Stimulated activated naive CD8-positive, alpha-beta T cell treated with anti-CD3 and anti-CD28 coated beads, Interleukin-15, Interleukin-2, amounts not matched to agents 100 U/mL and 50 U/mL, for 24 hours (primary cell): ENCODE results near the gene RSPO3.
"Not testable (repeated sequence)": the region's sequence is repeated elsewhere in the genome, so short reads cannot be mapped to it uniquely, and the experiment has no call there.

ENCODE experiments used
- ATAC-seq: fragments of 150-1000 bp; cut with Tn5 transposase; one replicate; pipeline ENCODE4 v1.10.0; 2021
- DNase-seq: peaks from one replicate; pipeline ENCODE4 v3.0.0; 2021

The RSPO3 gene

DNA sequence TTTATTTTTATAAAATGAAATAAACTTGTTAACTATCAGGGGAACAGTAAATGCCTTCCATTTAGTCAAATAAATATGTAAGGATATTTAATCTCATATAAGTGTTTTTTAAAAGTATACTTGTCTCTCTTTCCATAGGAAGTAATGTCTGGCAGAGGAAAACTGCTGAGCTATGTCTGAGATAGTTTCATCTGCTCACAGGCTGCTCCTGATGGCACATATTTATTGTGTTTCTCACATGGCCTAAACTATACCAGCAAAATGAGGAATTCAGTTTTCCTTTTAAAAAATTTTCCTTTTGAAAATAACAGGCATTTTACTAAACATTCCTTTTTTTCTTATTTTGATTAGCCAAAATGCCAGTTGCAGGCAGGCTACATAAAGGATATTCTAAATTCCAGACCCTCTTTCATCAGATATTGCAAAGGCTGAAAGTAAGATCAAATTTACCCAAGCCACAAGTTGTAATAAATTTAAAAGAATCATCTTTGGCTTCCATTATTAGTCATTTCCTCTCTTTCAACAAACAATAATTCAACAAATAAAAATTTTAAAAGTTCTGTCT lies 88.1 kb downstream of the RSPO3 start:
- no peak for DNase-seq
- no peak for ATAC-seq

DNA sequence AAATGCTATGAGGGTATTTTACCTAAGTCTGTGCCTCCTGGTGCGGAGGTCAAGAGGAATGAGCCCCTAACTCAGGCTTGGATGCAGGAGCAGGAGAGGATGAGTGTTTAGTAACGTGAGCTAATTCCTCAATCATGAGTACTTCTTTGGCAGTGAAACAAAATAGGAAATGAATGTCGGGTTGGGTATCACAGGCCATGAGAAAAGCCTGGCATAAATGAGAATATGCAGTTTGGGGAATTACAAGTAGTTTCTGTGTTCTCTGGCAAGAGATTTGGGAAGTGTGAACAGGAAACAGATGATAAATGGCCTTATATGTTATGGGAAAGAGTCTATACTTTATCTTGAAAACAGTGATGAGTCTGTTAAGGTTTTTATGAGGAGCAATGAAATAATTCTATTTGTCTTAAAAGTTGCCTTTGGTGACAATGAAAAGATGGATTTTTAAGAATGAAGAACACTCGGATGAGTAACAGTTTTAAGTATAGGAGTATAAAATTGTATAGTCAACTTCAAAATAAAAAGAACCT lies 89.2 kb downstream of the RSPO3 start:
- DNase-seq (no peak), ATAC-seq (no peak)

DNA sequence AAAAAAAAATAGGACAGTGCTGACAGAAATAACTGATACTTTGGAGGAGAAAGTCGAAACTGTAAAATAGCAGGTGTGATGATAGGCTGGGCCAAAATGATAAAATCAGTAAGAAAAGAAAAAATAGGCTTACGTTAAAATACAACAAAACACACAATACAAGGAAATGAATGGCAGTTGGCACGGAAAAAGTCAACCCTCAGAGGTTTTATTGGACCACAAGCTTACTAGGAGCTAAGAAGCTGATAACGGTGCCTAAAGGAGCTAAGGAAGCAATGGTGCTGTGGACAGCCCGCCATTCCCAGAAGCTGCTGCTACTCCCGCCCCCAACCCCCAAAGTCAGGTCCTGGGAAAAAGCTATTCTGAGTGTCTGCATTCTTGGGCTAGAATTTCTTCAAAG lies 92.3 kb downstream of the RSPO3 start:
- ATAC-seq = no peak
- DNase-seq = no peak

DNA sequence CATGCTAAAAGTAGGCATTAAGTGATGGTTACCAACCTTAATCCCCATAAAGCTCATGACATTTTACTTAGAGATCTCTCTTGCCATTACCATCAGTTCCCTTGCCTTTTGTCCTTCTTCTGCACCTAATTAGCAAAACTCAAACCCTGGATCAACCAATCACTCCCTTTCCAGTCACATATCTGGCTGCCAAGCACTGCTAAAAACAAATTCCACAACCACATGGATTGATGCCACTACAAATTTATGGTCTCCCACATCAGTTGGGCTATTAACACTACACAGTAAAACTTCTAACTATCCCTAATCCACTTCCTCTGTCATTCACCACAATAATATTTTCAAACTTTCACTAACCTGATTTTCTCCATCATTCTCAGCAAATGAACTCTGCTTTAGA lies 93.9 kb downstream of the RSPO3 start:
- DNase-seq (no peak), ATAC-seq (no peak)

DNA sequence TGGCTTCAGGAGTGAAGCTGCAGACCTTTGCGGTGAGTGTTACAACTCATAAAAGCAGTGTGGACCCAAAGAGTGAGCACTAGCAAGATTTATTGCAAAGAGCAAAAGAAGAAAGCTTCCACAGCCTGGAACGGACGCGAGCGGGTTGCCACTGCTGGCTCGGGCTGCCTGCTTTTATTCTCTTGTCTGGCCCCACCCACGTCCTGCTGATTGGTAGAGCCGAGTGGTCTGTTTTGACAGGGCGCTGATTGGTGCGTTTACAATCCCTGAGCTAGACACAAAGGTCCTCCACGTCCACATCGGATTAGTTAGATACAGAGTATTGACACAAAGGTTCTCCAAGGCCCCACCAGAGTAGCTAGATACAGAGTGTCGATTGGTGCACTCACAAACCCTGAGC lies 95.6 kb downstream of the RSPO3 start:
- DNase-seq, ATAC-seq: not testable (repeated sequence)

DNA sequence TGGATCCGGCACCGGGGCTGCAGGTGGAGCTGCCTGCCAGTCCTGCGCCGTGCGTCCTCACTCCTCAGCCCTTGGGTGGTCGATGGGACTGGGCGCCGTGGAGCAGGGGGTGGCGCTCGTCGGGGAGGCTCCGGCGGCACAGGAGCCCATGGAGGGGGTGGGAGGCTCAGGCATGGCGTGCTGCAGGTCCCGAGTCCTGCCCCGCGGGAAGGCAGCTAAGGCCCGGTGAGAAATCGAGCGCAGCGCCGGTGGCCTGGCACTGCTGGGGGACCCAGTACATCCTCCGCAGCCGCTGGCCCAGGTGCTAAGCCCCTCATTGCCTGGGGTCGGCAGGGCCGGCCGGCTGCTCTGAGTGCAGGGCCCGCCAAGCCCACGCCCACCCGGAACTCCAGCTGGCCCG lies 96.1 kb downstream of the RSPO3 start:
- not testable (repeated sequence) for DNase-seq

DNA sequence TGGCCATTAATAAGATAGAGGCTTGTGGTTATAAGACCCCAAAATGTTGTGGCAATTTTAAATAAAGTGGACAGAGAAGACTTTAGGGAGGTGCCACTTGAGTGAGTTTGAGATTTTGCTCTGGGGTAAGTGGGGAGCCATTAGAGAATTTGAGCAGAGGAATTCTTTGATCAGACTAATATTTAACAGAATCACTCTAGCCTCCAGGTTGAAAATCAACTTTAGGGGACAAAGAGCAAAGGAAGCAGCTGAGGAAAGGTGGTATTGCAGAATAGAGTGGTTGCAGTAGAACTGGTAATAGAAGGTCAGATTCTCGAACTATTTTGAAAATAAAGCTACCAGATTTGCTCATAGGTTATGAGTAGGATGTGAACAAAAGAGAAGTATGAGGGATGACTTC lies 97.5 kb downstream of the RSPO3 start:
- no peak for DNase-seq
- no peak for ATAC-seq

More for the DNA sequence above, 96.1 kb downstream of the RSPO3 start:
- ATAC-seq = not testable (repeated sequence)

DNA sequence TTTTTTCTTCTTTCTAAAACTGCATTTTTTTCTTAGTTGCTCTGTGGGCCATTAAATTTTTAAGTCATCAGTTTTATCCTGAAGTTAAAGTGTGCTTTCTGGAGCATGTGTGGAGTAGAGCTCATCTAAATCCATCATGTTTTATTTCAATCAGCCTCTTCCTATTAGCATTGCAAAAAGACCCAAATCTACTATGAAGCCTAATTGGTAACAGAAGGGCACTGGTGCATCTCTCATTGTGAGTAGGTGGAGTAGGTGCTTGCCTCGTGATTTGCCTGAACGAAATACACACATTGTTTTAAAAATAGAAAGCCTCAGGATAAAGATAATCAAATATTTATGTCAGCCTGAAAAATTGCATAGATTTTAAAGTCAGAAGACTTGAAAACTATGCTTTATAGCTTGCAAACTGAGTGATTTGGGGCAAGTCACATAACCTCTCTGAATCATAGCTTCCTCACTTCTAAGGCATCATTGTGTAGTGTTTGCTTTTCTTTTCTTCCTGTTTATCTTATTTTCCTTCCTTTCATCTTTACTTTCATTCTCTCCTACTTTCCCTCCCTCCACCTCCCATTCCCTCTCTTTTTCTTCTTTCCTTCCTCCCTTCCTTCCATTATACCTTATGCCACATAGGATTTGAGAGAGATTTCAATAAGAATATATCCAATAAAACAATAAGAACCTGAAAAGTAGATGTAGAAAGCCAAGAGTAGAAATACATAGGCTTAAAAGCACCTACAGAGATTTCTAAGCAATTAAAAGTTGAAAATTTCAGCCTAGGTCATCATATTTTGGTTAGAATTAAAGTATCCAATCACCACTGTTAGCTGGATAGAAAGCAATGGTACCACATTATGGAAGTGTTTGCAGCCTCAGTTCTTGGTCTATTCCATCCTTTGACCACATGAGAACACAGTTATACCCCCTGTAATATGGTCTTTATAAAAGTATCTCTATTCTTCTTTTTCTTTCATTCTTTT lies 98.6 kb downstream of the RSPO3 start:
- ATAC-seq (no peak), DNase-seq (no peak)

DNA sequence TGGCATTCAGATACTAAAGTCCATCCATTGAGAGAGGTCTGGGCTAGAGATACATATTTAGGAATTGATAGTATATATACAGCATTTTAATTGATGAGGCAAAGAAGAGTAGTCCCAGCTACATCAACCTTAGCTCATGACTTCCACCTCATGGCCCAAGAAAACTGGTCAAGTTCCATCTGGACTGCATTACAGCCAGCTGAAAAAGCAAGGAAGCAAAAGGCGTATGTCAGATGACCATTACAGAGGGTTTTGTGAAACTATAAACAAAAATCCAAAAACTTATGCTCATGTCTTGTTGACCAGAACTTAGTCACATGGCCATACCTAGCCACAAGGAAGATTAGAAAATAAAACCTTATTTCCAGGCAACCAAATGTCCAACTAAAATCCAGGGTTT lies 101.4 kb downstream of the RSPO3 start:
- ATAC-seq (no peak), DNase-seq (no peak)

DNA sequence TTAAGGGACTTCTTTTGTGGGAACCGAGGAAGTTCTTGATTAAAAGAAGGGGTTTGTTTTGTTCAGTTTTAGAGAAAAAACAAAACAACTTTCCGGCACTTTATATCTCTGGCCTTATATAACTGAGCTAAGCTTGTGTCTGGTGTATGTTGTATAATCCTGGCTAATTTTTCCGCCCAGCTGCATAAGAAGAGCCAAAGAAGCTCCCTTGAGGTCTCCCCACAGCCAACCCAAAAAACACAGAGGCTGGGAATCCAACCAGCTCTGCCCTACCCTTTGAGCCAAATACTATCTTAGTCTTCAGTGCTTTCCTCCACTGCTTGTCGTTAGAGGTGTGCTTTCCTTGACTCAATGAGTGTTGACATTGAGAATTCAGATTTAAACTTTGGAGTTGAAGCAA lies 102.7 kb downstream of the RSPO3 start:
- ATAC-seq (no peak), DNase-seq (no peak)

DNA sequence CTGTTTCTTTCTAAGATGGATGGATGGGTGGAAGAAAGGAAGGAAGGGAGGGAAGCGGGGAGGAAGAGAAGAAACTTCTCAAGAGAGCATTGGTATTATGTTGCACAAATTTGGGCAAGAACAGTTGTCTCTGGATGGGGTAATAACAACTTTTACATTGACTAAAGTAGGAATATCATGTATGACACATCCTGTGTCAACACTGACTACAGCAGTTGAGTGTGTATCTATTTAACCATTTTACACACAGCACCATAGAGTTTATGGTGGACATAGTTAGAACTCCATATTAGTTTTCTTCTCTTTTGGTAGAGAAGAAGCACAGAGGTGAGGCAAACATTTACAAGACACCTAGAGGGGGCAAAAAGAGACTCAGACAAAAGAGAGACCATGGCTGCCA lies 103.9 kb downstream of the RSPO3 start:
- ATAC-seq = no peak
- no peak for DNase-seq

DNA sequence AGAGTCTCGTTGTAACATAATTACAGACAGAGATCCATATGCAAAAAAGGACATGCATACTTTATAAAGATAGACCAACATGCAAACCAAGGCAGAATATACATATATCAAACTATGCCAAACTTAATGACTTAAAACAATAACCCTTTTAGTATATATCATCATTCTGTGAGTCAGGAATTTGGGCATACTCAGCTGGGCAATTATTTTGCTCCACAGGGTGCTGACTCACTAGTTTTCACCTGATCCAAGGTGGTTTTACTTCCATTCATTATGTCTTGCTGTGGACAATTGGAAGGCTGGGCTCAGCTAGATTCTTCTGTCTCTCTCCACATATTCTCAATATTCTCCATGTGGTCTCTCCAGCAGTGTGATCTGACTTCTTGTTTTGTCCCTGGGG lies 107.0 kb downstream of the RSPO3 start:
- ATAC-seq (no peak), DNase-seq (no peak)

DNA sequence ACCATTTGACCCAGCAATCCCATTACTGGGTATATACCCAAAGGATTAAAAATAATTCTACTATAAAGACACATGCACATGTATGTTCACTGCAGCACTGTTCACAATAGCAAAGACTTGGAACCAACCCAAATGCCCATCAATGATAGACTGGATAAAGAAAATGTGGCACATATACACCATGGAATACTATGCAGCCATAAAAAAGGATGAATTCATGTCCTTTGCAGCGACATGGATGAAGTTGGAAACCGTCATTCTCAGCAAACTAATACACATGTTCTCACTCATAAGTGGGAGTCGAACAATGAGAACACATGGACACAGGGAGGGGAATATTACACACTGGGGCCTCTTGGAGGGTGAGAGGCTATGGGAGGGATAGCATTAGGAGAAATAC lies 115.3 kb downstream of the RSPO3 start:
- DNase-seq = not testable (repeated sequence)

DNA sequence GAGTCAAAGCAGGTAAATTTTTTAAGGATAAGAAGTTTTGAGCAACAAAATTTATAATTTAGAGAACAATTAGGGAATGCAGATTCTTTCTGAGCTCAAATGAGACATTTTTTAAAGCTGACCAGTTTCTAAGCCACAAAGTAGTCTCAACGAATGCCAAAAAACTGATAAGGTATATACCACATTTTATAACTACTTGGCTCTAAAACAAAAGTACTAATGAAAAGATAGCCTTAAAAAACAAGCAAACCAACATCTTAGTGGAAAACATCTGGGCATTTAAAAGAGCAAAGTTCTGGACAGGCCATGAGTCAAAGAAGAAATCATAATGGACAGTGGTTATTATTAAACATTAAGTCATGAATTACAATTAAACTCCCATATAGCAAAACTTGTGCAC lies 125.0 kb downstream of the RSPO3 start:
- ATAC-seq (no peak), DNase-seq (no peak)

More for the DNA sequence above, 115.3 kb downstream of the RSPO3 start:
- ATAC-seq = not testable (repeated sequence)
